ENCODE results near the gene NEURL3.
"Not testable (repeated sequence)": the region's sequence is repeated elsewhere in the genome, so short reads cannot be mapped to it uniquely, and the experiment has no call there.

Gene NEURL3

GRCh38 chr2:96506016-96506906 lies 1.1 kb upstream of the NEURL3 start:
- no peak for DNase-seq

- no peak for DNase-seq
Observed at GRCh38 chr2:96503637-96504243, 1.4 kb downstream of the NEURL3 start.

GRCh38 chr2:96502891-96503636 lies 2.1 kb downstream of the NEURL3 start:
- no peak for DNase-seq

GRCh38 chr2:96501886-96502810 lies 3.0 kb downstream of the NEURL3 start:
- DNase-seq, result no peak

- no peak for DNase-seq
Observed at GRCh38 chr2:96501471-96501874, 3.7 kb downstream of the NEURL3 start.

GRCh38 chr2:96500385-96501066 lies 4.6 kb downstream of the NEURL3 start:
- DNase-seq, result no peak

- DNase-seq, result no peak
Observed at GRCh38 chr2:96499061-96499960, 5.8 kb downstream of the NEURL3 start.

- not testable (repeated sequence) for DNase-seq
Observed at GRCh38 chr2:96498611-96499010, 6.5 kb downstream of the NEURL3 start.

- peak; percentile 11 for DNase-seq
Observed at GRCh38 chr2:96498021-96498431, 7.1 kb downstream of the NEURL3 start.

- DNase-seq, result no peak
Observed at GRCh38 chr2:96495982-96496629, 9.1 kb downstream of the NEURL3 start.

GRCh38 chr2:96494188-96494587 lies 11.0 kb downstream of the NEURL3 start:
- no peak for DNase-seq

GRCh38 chr2:96493072-96493471 lies 12.1 kb downstream of the NEURL3 start:
- DNase-seq, result no peak

GRCh38 chr2:96491860-96492497 lies 13.2 kb downstream of the NEURL3 start:
- no peak for DNase-seq

GRCh38 chr2:96489663-96490062 lies 15.5 kb downstream of the NEURL3 start:
- no peak for DNase-seq

GRCh38 chr2:96489261-96489660 lies 15.9 kb downstream of the NEURL3 start:
- DNase-seq, result no peak

GRCh38 chr2:96486696-96487095 lies 18.5 kb downstream of the NEURL3 start:
- no peak for DNase-seq

- DNase-seq, result no peak
Observed at GRCh38 chr2:96485751-96486651, 19.2 kb downstream of the NEURL3 start.

- DNase-seq, result no peak
Observed at GRCh38 chr2:96485350-96485749, 19.8 kb downstream of the NEURL3 start.

GRCh38 chr2:96484091-96484490 lies 21.1 kb downstream of the NEURL3 start:
- no peak for DNase-seq

Data from NCI-H82 (cell line).